Measurements from ENCODE around the gene CHD9.

The CHD9 gene

DNA sequence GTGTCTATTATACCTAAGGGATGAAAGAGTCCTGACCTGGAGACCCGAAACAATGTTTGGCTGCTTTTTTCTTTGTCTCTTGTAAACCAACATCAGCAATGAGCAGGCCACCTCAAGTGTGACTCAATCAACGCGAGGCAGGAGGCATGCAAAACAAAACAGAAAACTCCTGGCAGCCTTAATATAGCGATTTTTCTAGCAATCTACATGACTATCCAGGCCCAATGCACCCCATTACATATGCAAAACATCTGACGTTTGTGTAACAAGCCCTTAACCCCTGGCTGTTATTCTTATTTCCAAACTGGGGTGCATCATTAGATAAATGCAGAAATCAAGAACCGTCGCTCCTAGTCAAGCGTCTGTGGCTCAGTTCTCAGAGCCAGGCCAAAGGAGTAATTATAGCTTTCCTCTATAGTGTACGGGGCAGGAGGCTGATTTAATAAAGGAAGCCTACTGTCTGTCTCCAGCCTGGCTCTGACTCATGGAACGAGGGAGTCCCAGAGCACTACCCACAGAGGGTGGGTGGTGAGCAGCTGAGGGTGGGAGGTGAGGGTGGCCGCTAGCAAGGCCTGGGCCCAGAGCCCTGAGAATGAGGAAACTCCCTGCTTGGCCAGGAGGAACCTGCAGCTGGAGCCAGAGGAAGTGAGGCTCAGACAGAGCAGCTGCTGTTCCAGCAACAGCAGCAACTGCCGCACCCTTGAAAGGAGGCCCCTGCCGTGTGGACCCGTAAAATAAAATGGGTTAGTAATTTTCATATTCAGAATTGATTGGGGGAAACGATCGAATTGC is 43.9 kb downstream of the CHD9 start:
- DNase-seq = peak; percentile 83

GRCh38 chr16:53099318-53100130 is 44.7 kb downstream of the CHD9 start:
- DNase-seq = peak; percentile 100

- no peak for DNase-seq
Measured at GRCh38 chr16:53100131-53100748, 45.4 kb downstream of the CHD9 start.

- peak; percentile 11 for DNase-seq
Measured at GRCh38 chr16:53100889-53101288, 46.1 kb downstream of the CHD9 start.

- DNase-seq = no peak
Measured at GRCh38 chr16:53103811-53104210, 49.0 kb downstream of the CHD9 start.

DNA sequence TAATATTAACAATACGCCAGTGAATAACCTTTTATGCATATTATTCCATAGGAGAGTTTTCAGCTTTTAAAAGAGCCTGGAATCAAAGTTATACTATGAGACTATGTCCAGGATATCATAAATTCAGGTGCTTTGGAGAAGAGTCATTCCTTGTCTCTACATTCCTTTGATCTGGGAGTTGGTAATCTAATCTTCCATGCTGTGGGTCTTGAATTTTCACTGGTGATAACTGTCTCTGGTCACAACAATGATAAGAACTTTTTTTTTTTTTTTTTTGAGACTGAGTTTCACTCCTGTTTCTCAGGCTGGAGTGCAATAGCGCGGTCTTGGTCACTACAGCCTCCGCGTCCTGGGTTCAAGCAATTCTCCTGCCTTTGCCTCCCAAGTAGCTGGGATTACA is 50.8 kb downstream of the CHD9 start:
- DNase-seq = no peak

DNA sequence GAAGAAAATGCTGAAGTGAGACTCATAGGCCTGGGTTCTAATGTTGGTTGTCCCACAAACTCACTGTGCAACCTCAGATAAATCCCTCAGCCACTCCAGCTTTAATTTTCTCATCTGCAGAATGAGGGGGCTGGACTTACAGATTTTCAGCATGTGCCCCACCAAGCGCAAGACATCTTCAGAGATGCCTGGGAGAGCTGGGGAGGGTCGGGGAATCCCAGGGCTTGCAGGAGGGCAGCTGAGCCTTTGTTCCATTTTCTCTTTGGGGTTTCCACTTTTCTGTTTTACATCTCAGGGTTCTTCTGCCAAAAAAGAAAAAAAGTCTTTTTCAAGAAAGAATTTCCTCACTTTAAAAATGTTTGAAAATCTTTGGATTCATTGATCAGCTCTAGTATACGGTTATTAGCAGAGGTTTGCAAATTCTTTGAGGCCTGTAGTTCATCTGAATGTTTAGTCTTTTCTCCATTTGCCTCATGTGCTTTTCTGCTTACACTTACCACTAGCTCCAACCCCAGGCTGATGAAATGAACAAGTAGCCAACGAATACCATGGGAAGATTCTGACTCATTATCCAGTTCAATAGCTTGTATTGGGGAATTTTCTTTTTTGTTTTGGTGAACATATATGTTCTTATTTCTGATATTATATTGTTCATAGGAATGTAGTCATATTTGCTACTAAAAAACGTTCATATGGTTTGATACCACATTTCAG is 56.4 kb downstream of the CHD9 start:
- no peak for DNase-seq

DNA sequence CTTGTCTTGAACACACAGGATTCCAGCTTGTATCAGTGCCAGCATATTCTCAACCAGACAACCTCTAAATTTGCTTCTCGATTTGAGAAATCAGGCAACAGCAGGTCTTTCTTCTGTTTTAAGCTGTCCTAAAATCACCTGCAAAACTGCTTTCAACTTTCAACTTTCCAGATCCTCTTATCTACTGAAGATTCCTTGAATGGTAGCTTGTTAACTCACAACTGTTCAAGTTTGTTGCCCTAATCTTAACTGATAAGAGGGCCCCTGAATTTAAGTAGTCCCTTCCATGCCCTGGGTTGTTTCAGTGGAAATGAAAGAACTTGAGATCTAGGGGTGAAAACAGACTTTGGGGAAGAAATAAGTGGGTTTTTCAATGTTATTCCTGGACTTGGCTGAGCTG is 57.2 kb downstream of the CHD9 start:
- DNase-seq = no peak

- DNase-seq = no peak
Measured at GRCh38 chr16:53115047-53115446, 60.3 kb downstream of the CHD9 start.

GRCh38 chr16:53115773-53116172 is 61.0 kb downstream of the CHD9 start:
- DNase-seq = no peak

DNA sequence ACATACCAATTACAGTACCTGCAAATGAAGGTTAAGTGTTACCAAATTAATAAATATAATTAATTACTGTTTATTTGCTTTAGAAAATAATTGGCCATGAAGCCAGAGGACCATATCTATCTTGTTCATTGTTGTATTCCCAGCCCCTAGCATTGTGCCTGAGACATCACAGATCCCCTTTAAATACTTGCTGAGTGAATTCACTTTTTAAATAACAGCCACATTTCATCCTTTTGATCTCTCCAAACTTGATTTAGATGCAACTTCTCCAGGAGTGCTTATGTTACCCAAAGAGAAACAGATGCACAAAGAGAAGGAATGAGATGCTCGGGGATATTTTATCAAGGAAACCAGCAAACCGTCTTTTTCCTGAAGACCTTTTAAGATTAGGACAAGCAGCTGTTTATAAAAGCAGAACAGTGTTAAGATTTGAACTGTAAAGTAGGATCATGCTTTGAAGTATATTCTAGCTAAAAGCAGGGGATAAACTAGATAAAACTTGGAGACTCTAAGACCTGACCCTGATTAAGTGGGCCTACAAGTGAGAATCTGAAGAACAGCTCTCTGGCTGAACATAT is 66.3 kb downstream of the CHD9 start:
- no peak for DNase-seq

GRCh38 chr16:53121661-53122060 is 66.9 kb downstream of the CHD9 start:
- DNase-seq = no peak

DNA sequence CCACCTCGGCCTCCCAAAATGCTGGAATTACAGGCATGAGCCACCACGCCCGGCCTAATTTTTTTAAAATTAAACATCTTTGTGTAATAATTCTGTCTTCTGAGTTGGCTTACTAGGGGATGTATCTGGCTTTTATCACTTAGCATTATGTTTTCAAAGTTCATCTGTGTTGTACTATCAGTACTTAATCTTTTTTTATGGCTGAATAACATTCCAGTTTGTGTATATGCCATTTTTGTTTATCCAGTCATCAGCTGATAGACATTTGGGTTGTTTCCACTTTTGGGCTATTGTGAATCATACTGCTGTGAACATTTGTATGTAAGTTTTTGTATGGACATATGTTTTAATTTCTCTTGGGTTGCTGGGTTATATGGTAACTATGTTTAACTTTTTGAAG is 69.0 kb downstream of the CHD9 start:
- DNase-seq = no peak

DNA sequence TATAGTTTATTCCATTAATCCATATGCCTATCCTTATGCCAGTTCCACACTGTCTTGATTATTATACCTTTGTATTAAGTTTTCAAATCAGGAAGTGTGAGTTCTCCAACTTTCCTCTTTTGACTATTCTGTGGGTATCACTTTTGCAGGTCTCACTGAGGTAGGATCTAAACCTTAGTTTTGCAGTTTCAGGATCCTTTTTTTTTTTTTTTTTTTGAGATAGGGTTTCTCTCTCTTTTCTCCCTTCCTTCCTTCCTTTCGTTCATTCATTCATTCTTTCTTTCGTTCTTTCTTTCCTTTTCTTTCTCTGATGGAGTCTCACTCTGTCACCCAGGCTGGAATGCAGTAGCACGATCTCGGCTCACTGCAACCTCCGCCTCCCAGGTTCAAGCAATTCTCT is 71.6 kb downstream of the CHD9 start:
- no peak for DNase-seq

GRCh38 chr16:53129281-53130158 is 74.7 kb downstream of the CHD9 start:
- DNase-seq = no peak

DNA sequence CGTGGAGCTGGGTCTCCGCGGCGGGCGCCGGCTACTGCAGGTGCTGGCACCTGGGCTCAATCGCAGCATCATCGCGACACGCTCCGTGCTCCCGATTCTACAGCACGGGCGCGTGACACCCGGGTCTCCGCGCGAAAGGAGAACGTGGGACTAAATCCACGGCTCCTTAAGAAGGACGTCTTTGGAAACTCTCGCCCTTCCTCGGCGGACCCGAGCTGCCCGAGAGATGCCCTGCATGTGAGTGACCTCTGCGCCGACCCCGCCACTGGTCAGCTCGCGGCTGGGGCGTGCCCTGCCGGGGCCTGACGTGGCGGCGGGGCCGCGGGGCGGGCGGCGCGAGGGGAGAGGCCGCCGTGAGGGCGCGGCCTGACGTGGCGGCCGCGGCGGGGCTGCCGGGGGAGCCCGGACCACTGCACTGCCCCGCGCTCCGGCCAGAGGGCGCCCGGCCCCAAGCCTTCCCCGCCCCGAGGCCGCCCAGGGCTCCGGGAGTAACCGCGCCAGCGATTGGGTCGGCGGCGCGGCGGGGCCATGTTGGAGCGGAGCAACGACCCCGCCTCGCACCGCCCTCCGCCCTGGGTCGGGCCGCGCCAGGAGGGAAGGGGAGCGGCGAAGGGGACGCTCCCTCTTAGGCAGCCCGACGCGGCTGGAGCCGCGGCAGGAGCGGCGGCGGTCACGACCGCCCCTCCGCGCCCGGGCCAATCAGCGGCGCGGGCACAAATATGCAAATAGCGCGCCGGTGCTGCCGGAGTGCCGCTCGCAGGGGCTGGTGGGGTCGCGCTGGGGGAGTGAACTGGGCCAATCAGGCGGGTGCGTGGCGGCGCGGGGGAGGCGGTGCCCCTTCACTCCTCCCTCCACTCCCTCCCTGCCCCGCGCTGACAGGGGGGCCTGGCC is 75.6 kb downstream of the CHD9 start:
- peak; percentile 99 for DNase-seq

DNA sequence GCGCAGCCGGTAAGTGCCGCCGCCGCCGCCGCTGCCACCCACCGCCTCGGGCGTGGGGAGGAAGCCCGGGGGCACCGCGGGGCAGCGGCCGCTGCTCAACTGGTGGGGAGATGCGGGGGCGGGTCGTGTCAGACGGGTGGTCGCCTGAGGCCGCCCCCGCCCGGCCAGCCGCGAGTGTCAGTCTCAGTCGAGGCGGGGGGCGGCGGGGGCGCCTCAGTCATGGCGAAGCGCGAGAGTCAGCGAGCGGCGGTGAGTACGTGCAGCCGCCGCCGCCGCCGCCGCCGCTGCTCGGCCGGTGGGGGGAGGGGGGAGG is 76.2 kb downstream of the CHD9 start:
- no peak for DNase-seq

- DNase-seq = no peak
Measured at GRCh38 chr16:53131363-53132071, 76.7 kb downstream of the CHD9 start.

DNA sequence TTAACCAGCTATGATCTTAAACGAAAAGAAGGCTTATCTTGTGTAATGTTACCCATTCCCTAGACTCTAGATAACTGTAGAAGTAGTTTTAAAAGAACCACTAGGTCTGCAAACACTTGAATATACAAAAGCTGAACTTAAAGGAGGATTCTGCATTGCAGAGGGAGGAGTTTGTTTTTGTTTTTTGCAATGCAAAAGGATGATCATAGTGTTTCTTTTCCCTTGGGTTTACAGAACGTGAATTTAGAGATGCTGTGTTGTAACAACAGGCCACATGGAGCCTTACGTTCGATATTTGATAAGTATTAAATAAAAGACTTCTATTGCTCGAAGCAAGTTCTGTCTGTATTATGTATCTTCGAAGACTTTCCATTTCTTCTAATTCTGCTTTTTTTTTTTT is 77.6 kb downstream of the CHD9 start:
- DNase-seq = no peak

- no peak for DNase-seq
Measured at GRCh38 chr16:53135329-53135728, 80.5 kb downstream of the CHD9 start.
